OCI-LY3 (cell line): ENCODE measurements around the gene PPP6R3.

ENCODE experiments used
- EZH2phosphoT487 ChIP-seq: fragments of 200-600 bp; shearing (Covaris generic); IDR thresholded peaks from 2 replicates; pipeline ENCODE4 v1.6.1; 2018; ENCODE audit warnings: antibody characterized with exemption, mixed run types, low read depth
- TF ChIP-seq, protein P1 (sequence below): fragments of 200-600, 300-600 bp; sonication (generic); IDR thresholded peaks from 2 replicates; pipeline ENCODE4 v1.5.1; 2014; ENCODE audit warnings: antibody characterized with exemption, low read length, low read depth

DNA sequence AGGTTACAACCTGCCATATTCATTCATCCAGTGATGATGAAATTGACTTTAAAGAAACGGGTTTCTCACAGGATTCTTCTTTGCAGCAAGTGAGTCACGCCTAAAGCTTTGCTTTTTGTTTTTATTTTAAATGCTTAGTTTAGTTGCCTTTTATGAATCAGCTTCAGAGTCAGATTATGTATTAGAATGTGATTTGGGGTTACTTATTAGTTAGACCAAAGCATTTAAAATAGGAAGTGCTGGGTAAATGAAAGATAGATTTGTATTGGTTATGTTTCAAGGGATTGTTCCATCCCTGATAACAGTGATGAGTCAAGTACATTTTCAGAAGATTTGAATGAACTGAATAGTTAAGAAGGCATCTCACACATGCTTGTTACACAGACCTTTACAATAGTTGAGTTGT lies 122.5 kb downstream of the PPP6R3 start:
- TF ChIP-seq, protein P1, sequence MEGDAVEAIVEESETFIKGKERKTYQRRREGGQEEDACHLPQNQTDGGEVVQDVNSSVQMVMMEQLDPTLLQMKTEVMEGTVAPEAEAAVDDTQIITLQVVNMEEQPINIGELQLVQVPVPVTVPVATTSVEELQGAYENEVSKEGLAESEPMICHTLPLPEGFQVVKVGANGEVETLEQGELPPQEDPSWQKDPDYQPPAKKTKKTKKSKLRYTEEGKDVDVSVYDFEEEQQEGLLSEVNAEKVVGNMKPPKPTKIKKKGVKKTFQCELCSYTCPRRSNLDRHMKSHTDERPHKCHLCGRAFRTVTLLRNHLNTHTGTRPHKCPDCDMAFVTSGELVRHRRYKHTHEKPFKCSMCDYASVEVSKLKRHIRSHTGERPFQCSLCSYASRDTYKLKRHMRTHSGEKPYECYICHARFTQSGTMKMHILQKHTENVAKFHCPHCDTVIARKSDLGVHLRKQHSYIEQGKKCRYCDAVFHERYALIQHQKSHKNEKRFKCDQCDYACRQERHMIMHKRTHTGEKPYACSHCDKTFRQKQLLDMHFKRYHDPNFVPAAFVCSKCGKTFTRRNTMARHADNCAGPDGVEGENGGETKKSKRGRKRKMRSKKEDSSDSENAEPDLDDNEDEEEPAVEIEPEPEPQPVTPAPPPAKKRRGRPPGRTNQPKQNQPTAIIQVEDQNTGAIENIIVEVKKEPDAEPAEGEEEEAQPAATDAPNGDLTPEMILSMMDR: no peak
- TF ChIP-seq EZH2phosphoT487: no peak
